ENCODE data around the gene RAB14.
"Not testable (repeated sequence)": the region's sequence is repeated elsewhere in the genome, so short reads cannot be mapped to it uniquely, and the experiment has no call there.

RAB14 gene

GRCh38 chr9:121153642-121154041 is 48.0 kb downstream of the RAB14 start:
- no peak for DNase-seq

GRCh38 chr9:121150188-121150587 is 51.5 kb downstream of the RAB14 start:
- DNase-seq, result peak; percentile 31

GRCh38 chr9:121144482-121144881 is 57.2 kb downstream of the RAB14 start:
- DNase-seq, result no peak

- DNase-seq, result no peak
Observed at GRCh38 chr9:121143771-121144170, 57.9 kb downstream of the RAB14 start.

GRCh38 chr9:121141706-121142105 is 60.0 kb downstream of the RAB14 start:
- DNase-seq, result no peak

GRCh38 chr9:121141306-121141705 is 60.4 kb downstream of the RAB14 start:
- DNase-seq, result no peak

GRCh38 chr9:121140162-121140561 is 61.5 kb downstream of the RAB14 start:
- DNase-seq, result no peak

- DNase-seq, result no peak
Observed at GRCh38 chr9:121138973-121139372, 62.7 kb downstream of the RAB14 start.

- no peak for DNase-seq
Observed at GRCh38 chr9:121138561-121138960, 63.1 kb downstream of the RAB14 start.

GRCh38 chr9:121135642-121136041 is 66.0 kb downstream of the RAB14 start:
- DNase-seq, result no peak

GRCh38 chr9:121133104-121133816 is 68.4 kb downstream of the RAB14 start:
- peak; percentile 78 for DNase-seq

- not testable (repeated sequence) for DNase-seq
Observed at GRCh38 chr9:121129384-121129783, 72.3 kb downstream of the RAB14 start.
